Activated gamma-delta T cell (primary cell): ENCODE measurements around the gene ZPBP2.
"Not testable (repeated sequence)": the region's sequence is repeated elsewhere in the genome, so short reads cannot be mapped to it uniquely, and the experiment has no call there.

Source experiments
- DNase-seq: peaks from one replicate; lab custom pipeline; 2025; lab: John Stamatoyannopoulos, UW

ZPBP2 gene

DNA sequence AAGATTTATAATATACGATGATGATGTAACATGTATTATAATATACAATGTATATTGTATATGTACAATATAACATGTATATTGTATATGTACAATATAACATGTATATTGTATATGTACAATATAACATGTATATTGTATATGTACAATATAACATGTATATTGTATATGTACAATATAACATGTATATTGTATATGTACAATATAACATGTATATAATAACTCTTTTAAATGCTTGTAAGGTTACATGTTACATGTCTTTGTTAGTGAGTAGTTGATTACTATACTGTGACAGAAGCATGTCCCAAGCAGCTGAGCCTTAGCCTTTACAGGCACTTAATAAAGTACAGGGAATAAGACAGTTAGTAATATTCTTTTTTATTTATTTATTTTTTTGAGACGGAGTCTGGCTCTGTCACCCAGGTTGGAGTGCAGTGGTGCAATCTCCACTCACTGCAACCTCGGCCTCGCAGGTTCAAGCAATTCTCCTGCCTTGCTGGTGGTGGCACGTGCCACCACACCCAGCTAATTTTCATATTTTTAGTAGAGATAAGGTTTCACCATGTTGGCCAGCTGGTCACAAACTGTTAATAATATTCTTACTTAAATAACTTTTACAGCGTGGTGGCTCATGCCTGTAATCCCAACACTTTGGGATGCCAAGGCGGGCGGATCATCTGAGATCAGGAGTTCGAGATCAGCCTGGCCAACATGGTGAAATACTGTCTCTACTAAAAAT is 11.9 kb upstream of the ZPBP2 start:
- not testable (repeated sequence) for DNase-seq

DNA sequence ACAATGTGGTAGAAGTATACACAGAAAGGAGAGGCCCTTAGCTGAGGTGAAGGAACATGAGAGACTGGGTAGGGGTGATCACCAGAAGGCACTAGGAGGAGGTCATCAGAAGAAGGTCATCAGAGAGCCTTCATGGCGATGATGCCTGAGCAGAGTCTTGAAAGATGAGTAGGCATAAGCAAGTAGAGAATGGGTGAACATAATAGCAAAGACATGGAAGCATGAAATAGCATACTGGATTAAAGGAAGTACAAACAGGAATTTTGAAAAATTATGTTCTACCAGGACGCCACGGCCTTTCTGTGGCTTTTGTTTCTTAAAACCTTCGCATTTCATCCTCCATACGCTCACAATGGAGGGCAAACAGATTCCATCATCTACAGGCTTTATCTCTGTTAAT is 6.8 kb upstream of the ZPBP2 start:
- DNase-seq: no peak

DNA sequence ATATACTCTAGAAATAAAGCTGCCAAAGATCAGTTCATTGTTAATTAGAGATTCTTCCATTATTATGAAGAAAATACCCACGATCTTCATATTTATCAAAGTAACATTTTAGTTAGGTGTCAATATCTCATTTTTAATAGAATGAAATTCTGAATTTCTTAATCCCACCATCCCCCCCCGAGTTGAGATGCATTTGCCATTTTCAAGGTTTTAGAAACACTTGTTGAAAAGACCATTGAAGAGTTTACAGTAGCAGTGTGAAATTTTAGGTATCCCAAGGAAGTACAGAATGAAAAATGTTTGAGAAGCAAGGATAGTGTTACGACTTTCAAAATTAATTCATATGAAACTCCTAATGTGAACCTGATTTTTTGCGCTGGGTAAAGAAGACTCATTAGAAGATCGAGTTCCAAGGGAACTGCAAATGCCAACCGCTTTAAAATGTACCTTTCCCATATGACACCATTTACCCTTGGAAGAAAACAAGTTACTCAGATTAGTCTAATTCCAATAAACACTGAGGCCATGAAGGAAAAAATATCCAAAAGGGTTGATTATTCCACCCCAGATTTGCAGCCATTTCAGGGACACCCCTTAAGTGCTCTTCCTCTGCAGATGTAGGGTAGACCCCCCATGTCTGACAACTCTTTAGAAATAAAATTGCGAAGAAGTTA is 4.6 kb upstream of the ZPBP2 start:
- no peak for DNase-seq

DNA sequence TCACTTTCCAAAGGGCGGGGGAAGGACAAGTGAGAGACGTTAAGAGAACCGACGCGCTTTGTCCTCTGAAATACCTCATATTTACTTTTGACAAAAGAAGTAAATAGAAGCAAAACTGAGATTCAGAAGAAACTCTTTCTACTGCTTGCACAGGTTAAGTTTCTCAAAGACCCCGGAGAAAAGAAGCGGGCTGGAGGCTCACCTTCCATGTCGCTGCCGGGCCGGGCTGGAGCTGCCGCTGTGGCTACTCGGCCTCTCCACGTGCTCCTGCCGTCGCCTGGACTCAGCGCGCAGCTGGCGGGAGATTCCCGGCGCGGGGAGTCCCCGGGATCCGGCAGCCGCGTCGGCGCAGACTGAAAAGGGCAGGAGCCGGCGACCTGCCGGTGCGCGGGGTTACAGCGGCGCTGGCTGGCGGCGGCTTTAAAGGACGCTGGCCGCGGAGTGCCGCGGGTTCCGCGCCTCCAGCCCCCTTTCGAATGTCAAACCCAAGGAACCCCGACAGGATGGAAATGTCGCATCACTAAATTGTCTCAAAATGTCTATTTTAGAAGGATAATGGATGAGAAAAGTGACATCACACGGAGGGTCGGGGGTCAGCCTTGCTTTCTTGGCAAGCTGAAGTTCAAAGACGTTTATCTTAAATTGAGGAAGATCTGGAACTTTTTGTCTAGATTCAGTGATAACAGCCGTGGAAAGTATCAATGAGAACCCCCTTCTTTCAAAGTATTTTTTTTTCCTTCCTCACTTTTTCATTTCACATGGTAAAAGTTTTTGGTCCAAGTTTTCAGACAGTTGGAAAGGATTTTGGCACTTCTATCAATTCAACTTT is 3.9 kb upstream of the ZPBP2 start, which contains the start of gene IKZF3:
IKZF3 (minus strand) TSS at position 395 of the 829 bp plus-strand sequence; CDS start at position 209, 186 bp downstream.
- peak; percentile 85 for DNase-seq

DNA sequence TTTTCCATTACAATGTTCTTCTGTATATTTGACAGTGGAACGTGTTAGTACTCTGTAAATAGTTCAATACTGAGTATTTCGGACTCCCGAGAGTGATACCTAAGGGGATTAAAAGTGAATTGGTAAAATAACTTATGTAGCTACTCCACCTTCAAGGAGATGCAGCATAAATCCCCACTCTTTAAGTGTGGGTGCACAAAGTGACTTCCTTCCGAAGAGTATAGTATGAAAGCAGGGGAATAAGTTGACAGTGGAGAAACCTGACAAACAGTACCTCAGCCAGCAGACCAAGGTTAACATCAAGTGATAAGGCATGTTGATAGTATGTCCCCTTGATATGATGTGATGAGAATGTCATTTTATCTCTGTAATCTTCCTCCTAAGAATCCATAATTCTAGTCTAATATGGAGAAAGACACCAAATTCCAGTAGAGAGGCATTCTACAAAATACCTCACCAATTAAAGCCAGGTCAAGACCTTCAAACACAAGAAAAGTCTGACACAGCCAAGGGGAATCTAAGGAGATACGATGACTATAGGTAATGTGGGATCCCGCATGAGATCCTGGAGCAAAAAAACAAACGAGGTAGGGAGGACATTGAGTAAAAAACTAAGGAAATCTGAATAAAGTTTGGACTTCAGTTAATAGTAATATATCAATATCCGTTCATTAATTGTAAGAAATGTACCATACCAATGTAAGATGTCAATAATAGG is 1.8 kb upstream of the ZPBP2 start:
- DNase-seq: no peak

- no peak for DNase-seq
Measured at GRCh38 chr17:39867084-39867879, 720 bp upstream of the ZPBP2 start.

DNA sequence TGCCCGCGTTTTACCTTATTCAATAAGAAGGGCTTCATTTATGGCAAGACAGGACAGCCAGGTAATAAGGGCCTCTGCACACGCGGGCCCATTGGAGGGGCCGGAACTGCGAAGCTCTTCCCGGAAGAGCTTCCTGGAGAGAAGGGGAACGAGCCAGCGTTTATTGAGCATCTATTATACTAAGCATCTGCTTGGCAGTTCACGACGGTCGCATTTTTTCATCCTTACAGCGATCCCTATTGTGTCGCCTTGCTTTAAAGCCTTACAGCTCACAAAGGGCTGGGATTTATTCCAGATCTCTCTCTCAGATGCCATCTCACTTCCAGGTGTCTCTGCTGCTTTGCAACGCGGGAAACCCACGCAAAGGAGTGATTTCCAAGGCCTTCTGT is 546 bp downstream of the ZPBP2 start:
- no peak for DNase-seq

GRCh38 chr17:39870776-39871175 is 2.8 kb downstream of the ZPBP2 start:
- DNase-seq: no peak

GRCh38 chr17:39871801-39872200 is 3.8 kb downstream of the ZPBP2 start:
- no peak for DNase-seq

- no peak for DNase-seq
Measured at GRCh38 chr17:39872751-39873150, 4.7 kb downstream of the ZPBP2 start.

DNA sequence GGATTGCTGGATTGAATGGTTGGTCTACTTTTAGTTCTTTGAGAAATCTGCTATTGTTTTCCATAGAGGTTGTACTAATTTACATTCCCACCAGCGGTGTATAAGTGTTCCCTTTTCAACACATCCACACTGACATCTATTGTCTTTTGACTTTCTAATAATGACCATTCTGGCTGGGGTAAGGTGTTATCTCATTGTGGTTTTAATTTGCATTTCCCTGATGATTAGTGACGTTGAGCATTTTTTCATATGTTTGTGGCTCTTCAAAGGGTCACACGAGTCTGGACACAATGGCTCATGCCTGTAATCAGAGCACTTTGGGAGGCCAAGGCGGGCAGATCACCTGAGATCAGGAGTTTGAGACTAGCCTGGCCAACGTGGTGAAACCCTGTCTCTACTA is 18.1 kb downstream of the ZPBP2 start:
- DNase-seq: not testable (repeated sequence)

DNA sequence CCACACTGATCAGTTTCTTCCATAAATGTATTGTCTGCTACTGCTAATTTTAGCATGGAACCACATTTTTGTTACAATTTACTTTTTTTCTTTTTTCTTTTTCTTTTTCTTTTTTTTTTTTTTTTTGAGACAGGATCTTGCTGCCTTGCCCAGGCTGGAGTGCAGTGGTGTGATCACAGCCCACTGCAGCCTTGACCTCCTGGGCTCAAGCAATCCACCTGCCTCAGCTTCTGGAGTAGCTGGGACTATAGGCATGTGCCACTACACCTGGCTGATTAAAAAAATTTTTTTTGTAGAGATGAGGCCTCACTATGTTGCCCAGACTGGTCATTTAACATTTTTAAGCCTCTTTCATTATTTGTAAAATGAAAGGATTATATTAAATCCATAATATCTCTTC is 19.1 kb downstream of the ZPBP2 start:
- no peak for DNase-seq

- DNase-seq: no peak
Measured at GRCh38 chr17:39889200-39889599, 21.2 kb downstream of the ZPBP2 start.

- DNase-seq: no peak
Measured at GRCh38 chr17:39894681-39895376, 26.8 kb downstream of the ZPBP2 start.

DNA sequence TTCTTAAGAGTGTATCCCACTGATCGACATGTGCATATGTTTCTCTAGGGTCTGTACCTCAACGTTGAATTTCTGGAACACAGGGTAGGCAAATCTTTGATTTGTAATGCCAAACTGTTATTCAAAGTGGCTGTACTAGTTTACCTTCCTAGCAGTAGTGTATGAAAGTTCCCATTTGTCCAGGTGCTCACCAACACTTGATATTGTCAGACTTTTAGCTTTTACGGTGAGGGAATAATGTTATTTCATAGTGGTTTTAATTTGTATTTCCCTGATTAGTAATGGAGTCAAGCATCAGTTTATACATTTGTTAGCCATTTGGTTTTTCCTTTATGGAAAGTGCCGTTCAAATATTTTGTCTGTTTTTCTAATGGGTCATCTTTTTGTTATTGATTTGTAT is 30.1 kb downstream of the ZPBP2 start:
- no peak for DNase-seq

DNA sequence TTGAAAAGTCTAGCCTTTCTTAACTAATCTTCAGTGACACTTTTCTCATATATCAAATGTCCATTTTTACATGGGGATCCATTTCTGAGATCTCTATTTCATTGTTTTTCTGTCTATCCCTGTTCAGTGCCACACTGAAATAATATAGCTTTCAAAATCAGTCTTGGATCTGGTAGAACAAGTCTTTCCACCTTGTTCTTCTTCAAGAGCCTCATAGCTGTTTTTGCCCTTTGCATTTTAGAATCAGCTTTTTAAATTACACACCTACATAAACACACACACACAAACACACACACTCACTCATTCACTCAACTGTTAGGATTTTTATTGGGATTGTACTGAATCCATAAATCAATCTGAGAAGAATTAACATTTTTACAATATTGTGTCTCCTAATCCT is 31.2 kb downstream of the ZPBP2 start:
- no peak for DNase-seq

DNA sequence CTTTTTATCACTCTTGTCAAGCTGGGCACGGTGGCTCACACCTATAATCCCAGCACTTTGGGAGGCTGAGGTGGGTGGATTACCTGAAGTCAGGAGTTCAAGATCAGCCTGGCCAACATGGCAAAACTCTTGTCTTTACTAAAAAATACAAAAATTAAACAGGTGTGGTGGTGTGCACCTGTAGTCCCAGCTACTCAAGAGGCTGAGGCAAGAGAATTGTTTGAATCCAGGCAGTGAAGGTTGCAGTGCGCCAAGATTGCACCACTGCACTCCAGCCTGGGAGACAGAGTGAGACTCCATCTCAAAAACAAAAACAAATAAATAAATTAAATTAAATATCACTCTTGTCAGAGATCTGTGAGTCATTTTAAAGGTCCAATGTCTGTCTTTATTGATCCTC is 34.0 kb downstream of the ZPBP2 start:
- DNase-seq: not testable (repeated sequence)

- no peak for DNase-seq
Measured at GRCh38 chr17:39903158-39903884, 35.3 kb downstream of the ZPBP2 start.

DNA sequence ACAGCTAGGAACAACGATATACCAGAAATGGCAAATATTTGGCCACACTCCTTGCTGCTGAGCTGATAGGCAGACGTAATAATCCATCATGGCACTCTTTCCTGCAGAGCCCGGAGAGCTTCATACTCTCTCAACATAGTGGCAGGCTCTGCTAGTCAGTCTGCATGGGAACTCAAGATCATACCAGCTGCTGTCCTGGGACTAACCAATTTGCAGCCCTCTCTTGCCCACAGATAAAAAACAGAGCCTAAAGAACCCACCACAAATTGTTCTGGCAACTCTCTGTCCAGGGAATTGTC is 36.9 kb downstream of the ZPBP2 start:
- no peak for DNase-seq

- DNase-seq: no peak
Measured at GRCh38 chr17:39908789-39909352, 40.9 kb downstream of the ZPBP2 start.
